Stimulated activated memory B cell treated with anti-CD40 and anti-IgM and Interleukin-4, amounts not matched to agents 10 μg/mL and 1 μg/mL and 100 μg/mL, for 72 hours (primary cell): ENCODE data around the gene AKNAD1.
A peak's percentile ranks its signal among the peaks of the same experiment; 100 is the strongest.
"Not testable (repeated sequence)": the region's sequence is repeated elsewhere in the genome, so short reads cannot be mapped to it uniquely, and the experiment has no call there.

Source experiments
- ATAC-seq: fragments of 150-1000 bp; cut with Tn5 transposase; 2 replicates; pipeline ENCODE4 v1.10.0; 2021
- H3K27ac Mint-ChIP-seq: one replicate; pipeline ENCODE4 v1.8.0; 2022; ENCODE audit warnings: mild to moderate bottlenecking, mixed read lengths
- H3K27me3 Mint-ChIP-seq: one replicate; pipeline ENCODE4 v1.8.0; 2022; ENCODE audit warnings: mixed read lengths
- H3K36me3 Mint-ChIP-seq: one replicate; pipeline ENCODE4 v1.8.0; 2022; ENCODE audit warnings: mixed read lengths
- H3K4me1 Mint-ChIP-seq: one replicate; pipeline ENCODE4 v1.8.0; 2022; ENCODE audit warnings: mixed read lengths
- H3K4me3 Mint-ChIP-seq: one replicate; pipeline ENCODE4 v1.8.0; 2022; ENCODE audit warnings: mild to moderate bottlenecking, moderate library complexity, mixed read lengths
- H3K9me3 Mint-ChIP-seq: one replicate; pipeline ENCODE4 v1.8.0; 2022; ENCODE audit warnings: mixed read lengths

Gene AKNAD1

DNA sequence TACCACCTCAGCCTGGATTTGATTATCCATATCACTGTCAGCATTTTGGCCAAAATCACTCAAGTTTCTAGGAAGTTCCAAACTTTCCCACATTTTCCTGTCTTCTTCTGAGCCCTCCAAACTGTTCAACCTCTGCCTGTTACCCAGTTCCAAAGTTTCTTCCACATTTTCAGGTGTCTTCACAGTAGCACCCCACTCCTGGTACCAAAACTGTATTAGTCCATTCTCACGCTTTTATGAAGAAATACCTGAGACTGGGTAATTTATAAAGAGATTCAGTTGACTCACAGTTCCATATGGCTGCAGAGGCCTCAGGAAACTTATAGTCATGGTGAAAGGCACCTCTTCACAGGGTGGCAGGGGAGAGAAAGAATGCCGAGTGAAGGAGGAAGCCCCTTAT lies 71.0 kb downstream of the AKNAD1 start:
- H3K36me3 Mint-ChIP-seq, result peaks cover 95% of the 10 kb centered on the region

DNA sequence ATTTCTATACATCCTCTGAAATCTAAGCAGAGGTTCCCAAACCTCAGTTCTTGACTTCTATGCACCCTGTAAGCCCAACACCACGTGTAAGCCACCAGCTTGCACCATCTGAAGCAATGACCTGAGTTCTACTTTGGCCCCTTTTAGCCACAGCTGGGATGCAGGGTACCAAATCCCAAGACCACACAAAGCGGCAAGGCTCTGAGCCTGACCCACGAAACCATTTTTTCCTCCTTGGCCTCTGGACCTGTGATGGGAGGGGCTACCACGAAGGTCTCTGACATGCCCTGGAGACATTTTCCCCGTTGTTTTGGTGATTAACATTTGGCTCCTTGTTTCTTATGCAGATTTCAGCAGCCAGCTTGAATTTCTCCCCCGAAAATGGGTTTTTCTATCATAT lies 71.6 kb downstream of the AKNAD1 start:
- no peak for ATAC-seq
- Mint-ChIP-seq H3K27me3 (no peaks in the 10 kb centered on the region), H3K4me1 (no peaks in the 10 kb centered on the region), H3K27ac (no peak overlapping the region), H3K9me3 (peaks cover 15% of the 10 kb centered on the region), H3K36me3 (peaks cover 92% of the 10 kb centered on the region), H3K4me3 (no peak overlapping the region)

More for the DNA sequence above, 71.0 kb downstream of the AKNAD1 start:
- no peaks in the 10 kb centered on the region for H3K27me3 Mint-ChIP-seq
- no peak for ATAC-seq
- no peak overlapping the region for H3K4me3 Mint-ChIP-seq
- H3K9me3 Mint-ChIP-seq, result peaks cover 15% of the 10 kb centered on the region
- H3K4me1 Mint-ChIP-seq, result no peaks in the 10 kb centered on the region
- no peak overlapping the region for H3K27ac Mint-ChIP-seq

DNA sequence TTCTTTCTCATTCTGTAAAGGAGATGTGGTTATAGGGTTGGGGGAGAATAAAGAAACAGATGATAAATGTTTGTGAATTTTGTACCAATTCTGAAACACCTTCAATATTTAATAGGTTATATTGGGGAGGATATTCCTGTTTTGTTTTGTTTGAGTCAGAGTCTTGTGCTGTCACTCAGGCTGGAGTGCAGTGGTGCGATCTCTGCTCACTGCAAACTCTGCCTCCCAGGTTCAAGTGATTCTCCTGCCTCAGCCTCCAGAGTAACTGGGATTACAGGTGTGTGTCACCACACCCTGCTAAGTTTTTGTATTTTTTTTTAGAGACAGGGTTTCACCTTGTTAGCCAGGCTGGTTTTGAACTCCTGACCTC lies 75.3 kb downstream of the AKNAD1 start:
- H3K36me3 Mint-ChIP-seq, result peaks cover 74% of the 10 kb centered on the region
- not testable (repeated sequence) for H3K4me1 Mint-ChIP-seq, H3K27ac Mint-ChIP-seq, ATAC-seq, H3K4me3 Mint-ChIP-seq, H3K27me3 Mint-ChIP-seq
- peaks cover 15% of the 10 kb centered on the region for H3K9me3 Mint-ChIP-seq

DNA sequence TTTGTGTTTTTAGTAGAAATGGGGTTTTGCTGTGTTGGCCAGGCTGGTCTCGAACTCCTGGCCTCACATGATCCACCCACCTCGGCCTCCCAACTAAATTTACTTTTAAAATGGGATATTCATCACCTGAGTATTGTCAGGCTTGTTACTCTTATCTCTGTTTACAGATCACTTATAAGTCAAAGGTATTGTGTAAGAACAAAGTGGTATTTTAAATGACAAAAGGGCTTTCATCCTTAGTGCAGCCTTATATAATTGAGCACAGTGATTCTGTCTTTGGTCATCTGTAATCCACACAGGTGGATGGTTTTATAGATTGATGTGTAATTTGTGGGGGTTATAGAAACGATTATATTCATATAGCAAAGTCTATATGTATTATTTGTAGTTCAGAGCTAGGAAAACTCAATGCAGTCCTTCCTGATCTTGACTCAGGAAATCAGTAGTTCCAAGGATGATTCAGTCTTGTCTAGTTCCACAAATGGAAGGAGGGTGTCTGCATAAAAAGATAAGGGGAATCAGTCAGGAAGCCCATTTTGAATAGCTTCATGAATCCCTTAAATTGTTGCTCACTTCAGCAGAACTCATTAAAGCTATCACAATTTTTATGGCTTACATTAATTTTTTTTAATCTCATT lies 75.8 kb downstream of the AKNAD1 start:
- Mint-ChIP-seq H3K27me3 (no peaks in the 10 kb centered on the region), H3K36me3 (peaks cover 70% of the 10 kb centered on the region), H3K27ac (no peak overlapping the region), H3K4me3 (no peak overlapping the region), H3K9me3 (peaks cover 13% of the 10 kb centered on the region), H3K4me1 (no peaks in the 10 kb centered on the region)
- no peak for ATAC-seq

DNA sequence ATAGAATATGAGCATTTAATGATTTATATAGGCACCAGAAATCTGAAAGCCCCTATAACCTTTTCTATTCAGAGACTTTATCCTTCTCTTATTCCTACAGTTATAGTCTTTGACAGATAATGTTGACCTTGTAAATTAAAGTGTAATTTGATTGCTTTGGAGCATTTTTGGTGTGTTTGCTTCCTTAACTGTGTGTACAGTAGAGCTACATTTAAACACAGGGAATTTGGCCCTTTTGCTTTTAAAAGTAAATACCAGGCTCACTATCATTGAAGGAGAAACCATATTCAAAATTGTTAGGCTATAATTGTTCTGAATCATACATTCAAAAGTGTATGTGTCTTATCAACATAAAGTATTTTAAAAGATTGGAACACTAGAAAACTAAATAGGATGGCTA lies 77.4 kb downstream of the AKNAD1 start:
- Mint-ChIP-seq H3K27me3 (no peaks in the 10 kb centered on the region), H3K4me1 (no peaks in the 10 kb centered on the region), H3K4me3 (no peak overlapping the region), H3K27ac (no peak overlapping the region), H3K9me3 (peaks cover 2% of the 10 kb centered on the region), H3K36me3 (peaks cover 69% of the 10 kb centered on the region)
- no peak for ATAC-seq

DNA sequence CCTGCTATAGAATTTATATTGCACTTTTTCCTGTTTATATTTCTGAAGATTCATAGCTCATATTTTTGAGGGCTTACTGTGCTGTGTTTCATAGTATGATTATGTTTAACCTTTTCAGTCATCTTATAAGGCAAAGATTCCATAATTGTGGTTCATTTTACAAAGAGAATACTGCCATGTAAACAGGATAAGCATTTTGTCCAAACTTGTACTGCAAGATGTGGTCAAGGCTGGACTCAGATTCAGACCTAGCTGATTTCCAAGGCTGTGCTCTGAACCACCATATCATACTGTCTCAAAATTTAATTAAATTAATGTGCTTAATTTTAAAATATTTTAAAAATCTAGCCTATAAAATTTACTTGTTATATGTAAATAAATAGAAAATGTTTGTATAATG lies 79.1 kb downstream of the AKNAD1 start:
- ATAC-seq, result no peak
- no peaks in the 10 kb centered on the region for H3K27me3 Mint-ChIP-seq
- H3K4me3 Mint-ChIP-seq, result no peak overlapping the region
- no peaks in the 10 kb centered on the region for H3K9me3 Mint-ChIP-seq
- H3K4me1 Mint-ChIP-seq, result no peaks in the 10 kb centered on the region
- peaks cover 66% of the 10 kb centered on the region for H3K36me3 Mint-ChIP-seq
- no peak overlapping the region for H3K27ac Mint-ChIP-seq

DNA sequence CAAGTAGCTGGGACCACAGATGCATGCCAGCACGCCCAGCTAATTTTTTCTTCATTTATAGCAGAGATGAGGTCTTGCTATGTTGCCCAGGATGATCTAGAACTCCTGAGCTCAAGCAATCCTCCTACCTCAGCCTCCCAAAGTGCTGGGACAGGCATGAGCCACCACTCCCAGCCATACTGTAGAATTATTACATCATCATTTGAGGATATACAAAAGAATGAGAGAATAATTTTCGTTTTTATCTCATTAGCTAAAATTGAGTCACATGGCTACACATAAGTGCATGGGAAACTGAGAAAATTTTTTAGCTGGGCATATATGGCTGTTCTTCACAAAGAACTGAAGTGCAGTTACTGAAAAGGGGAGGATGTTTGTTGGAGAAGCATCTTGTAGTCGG lies 89.2 kb downstream of the AKNAD1 start:
- Mint-ChIP-seq H3K9me3 (no peaks in the 10 kb centered on the region), H3K27ac (peak overlapping the region; percentile 23), H3K4me3 (no peak overlapping the region)

DNA sequence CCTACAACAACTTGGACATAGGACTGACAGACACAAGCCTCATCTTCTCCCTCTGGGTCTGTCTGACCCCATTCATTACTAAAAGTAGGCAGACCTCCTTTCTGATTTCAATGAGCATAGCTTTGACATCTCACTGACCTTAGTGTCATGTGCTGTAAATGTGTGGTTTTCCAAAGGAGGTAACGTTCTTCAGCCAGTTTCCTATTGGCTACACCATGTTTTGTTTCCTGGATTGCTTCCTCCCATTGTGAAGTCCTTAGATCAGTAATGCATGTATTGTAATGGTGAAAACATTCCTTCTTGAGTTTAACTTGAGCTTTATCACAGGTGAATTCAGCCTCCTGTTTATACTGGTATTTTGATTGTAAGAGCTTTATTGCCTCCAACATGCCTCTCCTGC lies 89.8 kb downstream of the AKNAD1 start:
- no peaks in the 10 kb centered on the region for H3K4me1 Mint-ChIP-seq
- no peak for ATAC-seq
- H3K27ac Mint-ChIP-seq, result no peak overlapping the region
- H3K36me3 Mint-ChIP-seq, result peaks cover 44% of the 10 kb centered on the region
- H3K27me3 Mint-ChIP-seq, result no peaks in the 10 kb centered on the region
- H3K9me3 Mint-ChIP-seq, result no peaks in the 10 kb centered on the region
- H3K4me3 Mint-ChIP-seq, result no peak overlapping the region

More for the DNA sequence above, 89.2 kb downstream of the AKNAD1 start:
- H3K36me3 Mint-ChIP-seq, result peaks cover 40% of the 10 kb centered on the region
- H3K27me3 Mint-ChIP-seq, result no peaks in the 10 kb centered on the region
- no peak for ATAC-seq
- H3K4me1 Mint-ChIP-seq, result no peaks in the 10 kb centered on the region
